GM18520 (cell line): ENCODE results near the gene FBXL16.
"Not testable (repeated sequence)": the region's sequence is repeated elsewhere in the genome, so short reads cannot be mapped to it uniquely, and the experiment has no call there.

ENCODE experiments used
- ATAC-seq: cut with Tn5 transposase; IDR thresholded peaks from one replicate; pipeline ENCODE4 v1.9.1; 2021; ENCODE audit not compliant: unreplicated experiment

The FBXL16 gene, protein sequence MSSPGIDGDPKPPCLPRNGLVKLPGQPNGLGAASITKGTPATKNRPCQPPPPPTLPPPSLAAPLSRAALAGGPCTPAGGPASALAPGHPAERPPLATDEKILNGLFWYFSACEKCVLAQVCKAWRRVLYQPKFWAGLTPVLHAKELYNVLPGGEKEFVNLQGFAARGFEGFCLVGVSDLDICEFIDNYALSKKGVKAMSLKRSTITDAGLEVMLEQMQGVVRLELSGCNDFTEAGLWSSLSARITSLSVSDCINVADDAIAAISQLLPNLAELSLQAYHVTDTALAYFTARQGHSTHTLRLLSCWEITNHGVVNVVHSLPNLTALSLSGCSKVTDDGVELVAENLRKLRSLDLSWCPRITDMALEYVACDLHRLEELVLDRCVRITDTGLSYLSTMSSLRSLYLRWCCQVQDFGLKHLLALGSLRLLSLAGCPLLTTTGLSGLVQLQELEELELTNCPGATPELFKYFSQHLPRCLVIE

DNA sequence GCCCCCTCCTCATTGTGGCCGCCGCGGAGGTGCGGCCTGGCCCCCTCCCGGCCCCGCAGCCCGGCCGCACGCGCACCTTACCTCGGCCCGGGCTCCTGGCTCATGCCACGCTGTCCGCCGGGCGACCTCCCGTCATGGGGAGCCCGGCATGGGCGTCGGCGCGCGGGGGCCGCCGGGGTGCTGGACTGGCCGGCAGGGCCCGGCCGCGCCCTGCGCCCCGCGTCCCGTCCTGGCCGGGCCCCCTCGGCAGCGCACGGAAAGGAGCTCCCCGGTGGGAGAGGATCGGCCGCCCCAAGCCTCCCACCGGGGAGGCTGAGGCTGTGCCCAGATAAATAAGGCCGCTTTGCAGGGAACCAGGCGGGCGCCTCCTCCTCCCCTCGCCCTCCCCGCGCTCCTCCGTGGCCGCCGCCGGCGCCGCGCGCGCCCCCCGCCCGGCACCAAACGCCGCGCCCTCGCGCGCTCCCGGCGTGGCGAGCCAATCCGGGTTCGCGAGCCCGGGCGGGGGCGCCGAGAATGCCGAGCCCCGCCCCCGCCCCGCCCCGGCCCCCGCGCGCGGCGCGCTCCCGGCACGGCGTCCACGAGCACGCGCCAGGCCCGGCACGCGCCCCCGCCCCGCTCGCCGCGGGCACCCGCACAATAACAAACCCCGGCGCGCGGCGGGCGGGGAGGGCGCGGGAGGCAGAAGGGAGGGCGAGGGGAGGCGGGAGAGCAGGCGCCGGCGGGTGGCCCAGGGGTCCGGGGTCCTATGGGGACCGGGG is at the start of gene FBXL16:
Gene FBXL16, minus strand, starts transcription at position 371 of the 758 bp plus-strand sequence. CDS start 8,396 bp downstream, outside the sequence.
- ATAC-seq = no peak

DNA sequence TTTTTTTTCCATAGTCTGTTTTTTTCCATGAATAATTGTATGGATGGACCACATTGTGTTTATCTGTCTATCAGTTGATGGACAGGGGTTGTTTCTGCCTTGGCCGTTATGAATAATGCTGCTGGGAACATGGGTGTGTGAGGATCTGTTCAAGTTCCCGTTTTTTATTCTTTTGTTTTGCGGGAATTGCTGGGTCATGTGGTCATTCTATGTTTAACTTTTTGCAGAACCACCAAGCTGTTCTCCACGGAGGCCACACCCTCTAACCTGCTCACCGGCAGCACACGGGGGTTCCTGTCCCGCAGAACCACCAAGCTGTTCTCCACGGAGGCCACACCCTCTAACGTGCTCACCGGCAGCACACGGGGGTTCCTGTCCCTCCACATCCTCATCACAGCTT is 49.1 kb upstream of the FBXL16 start:
- ATAC-seq = no peak

DNA sequence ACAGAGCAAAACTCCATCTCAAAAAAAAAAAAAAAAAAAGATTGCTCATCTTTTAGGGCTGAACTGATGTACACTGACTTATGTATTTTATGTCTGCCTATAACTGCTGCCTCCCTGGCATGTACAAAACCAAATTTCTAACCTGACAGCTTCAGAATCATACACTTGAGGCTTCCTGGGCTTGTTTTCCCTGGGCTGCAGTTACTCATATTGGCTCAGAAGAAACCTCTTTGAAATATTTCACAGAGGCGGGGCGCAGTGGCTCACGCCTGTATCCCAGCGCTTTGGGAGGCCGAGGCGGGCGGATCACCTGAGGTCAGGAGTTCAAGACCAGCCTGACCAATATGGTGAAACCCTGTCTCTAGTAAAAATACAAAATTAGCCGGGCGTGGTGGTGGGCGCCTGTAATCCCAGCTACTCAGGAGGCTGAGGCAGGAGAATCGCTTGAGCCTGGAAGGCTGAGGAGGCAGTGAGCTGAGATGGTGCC is 48.6 kb upstream of the FBXL16 start:
- ATAC-seq = not testable (repeated sequence)

DNA sequence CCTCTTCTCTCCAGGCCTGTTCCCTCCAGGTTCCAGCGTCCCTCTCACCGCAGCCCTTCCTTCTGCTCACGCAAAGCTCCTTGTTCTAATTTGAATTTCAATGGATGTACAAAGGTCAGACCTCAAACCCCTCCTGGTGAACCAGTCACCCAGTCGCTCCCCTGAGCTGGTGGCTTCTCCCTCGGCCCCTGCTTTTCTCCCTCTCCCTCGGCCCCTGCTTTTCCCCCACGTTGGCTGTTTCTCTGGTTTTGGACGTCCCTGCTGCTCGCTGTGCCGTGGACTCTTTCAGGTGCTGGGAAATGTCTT is 46.4 kb upstream of the FBXL16 start:
- no peak for ATAC-seq

DNA sequence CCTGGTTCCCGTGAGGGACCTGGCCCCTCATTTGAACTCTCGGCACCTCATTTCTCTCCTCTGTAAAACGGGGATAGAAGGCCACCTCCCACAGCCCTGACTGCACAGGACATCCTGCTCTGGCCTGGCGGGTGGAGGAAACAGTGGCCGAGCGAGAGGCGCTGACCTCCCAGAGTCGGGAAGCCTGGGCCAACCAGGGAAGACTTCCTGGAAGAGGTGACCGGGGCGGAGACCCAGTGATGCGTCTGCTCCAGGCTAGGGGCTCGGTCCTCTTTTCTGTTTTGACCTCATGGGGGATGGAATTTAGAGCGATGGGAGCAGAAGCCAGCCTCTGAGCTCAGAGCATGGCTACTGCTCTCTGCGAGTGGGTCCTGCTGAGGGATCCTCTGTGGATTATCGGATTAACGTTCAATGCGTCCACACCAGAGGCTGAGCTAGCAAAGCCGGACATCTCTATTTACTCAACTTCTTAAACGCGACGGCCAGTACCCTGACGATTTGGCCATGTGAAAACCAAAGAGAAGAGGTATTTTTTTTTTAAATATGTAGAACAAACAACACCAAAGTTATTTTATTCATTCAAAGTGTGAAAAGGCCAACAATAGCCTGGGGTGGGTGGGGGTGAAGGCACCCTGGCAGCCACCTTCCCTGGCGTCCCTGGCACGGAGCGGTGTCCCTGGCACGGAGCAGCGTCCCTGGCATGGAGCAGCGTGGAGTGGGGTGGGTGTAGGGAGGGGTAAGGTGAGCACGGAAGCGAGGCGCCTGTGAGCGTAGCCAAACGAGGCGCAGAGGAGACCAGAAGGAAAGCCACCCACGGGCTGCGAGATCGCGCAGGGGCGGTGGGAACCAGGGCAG is 45.8 kb upstream of the FBXL16 start:
- no peak for ATAC-seq

DNA sequence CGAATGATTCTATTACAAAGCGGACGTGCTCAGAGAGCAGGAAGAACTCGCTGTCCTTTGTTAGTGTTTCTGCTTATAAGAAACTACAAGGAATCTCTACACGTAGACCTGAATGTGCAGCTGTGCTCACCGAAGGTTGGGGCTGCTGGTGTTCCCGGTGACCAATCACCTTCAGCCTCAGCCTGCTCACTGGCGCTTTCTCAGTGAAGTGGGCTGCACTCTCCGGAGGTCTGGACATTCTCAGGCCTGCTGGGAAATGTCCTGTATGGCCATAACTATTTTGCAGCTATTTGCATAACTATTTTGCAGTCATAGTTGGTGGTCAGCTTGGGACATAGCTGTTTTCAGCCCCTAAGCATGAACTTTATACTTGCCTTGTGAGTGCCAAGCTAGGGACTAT is 44.9 kb upstream of the FBXL16 start:
- no peak for ATAC-seq

DNA sequence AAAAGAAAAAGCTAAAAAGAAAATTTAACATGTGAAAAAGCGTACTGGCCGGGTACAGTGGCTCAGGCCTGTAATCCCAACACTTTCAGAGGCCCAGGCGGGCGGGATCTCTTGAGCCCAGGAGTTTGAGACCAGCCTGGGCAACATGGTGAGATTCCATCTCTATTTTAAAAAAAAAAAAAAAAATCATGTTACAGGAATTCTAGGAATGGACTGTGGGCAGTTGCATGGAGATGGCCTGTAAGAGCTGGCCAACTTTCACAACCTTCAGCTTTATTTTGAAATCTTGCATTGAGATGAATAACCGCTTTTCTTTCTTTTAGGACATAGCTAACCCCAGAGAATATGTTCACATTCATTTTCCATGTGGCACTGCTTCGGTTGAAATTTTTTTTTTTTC is 43.4 kb upstream of the FBXL16 start:
- ATAC-seq = no peak

DNA sequence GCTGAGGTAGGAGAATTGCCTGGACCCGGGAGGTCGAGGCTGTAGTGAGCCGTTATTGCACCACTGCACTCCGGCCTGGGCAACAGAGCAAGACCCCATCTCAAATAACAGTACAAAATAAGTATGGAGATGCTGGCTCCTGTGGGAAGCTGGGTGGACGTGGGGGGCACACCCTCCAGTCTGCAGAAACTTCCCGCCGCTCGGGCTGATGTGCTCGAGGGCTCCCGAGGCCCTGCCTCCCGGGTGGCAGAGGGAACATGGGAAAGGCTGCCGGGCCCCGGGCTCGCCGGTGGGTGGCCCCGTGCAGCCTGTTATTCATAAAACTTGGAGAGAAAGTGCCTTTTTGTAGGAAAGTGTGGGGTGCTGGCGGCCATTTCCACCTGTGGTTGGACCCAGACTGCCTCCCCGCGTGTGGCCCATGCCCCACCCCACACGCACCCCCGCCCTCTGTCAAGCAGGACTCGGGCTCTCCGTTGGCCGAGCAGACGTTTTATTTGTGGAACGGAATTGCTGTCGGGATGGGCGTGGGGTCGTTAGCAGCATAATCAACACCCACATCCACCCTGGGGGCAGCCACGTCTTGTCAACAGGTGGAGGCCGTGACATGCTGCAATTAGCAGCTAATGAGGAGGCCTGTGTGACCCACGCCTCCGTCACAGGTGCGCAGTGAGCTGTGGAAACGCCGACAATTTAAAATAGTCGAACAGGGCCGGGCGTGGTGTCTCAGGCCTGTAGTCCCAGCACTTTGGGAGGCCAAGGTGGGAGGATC is 42.6 kb upstream of the FBXL16 start:
- no peak for ATAC-seq

DNA sequence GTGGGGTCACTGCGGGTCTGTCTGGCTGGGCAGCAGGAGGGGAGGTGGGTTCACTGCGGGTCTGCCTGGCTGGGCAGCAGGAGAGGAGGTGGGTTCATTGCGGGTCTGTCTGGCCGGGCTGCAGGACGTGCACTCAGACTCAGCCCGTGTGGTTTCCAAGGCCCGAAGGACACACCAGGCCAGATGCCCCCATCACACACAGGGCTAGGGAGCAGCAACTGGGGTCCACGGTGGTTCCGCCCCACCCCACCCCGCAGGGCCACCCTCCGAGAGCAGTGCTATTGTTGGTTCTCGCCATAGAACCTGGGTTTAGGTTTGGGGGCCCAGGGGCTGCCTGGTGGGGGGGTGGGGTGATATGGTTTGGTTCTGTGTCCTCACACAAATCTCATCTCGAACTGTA is 41.0 kb upstream of the FBXL16 start:
- ATAC-seq = no peak

DNA sequence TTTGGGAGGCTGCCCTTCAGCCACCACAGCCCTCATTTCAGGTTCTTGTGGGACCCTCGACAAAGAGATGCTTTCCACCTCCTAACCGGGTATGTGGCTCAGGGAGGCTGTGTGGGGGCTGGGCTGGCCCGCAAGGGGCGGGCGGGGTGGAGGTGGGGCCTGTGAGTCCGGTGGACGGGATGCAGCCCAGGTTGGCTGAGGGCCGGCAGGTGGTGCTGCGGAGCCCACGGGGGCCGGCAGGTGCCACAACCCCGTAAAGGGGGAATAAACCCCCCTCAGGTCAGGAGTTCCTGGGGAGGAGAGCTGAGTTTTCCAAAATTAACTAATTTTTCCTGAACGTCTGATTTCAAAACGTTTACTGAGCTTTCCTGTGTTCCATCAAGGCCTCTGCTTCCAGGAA is 40.1 kb upstream of the FBXL16 start:
- ATAC-seq = no peak

DNA sequence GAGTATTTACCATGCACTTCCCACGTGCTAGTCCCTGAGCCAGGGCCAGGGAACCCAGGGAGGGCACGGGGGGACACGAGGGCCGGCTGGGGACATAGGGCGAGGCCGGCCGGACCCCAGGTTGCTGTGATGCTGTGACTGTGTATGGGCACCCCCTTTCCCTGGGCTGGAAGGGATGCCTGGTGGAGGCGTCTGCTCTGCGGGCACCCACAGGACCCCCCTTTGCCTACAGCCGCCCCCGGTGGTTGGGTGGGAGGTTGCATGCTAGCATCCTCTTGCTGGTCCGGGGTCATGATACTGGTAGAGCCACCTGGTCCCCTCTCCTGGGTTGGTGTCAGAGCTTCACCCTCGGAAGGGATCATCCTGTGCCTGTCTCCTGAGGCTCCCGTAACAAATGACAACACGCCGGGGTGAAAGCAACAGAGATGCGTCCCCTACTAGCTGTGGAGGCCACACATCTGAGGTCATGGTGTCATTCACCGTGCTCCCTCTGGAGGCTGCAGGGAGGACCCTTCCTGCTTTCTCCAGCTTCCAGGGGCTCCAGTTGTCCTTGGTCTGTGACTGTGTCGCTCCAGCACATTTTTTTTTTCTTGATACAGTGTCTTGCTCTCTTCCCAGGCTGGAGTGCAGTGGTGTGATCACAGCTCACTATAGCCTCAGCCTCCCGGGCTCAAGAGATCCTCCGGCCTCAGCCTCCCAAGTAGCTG is 38.3 kb upstream of the FBXL16 start:
- ATAC-seq = no peak

DNA sequence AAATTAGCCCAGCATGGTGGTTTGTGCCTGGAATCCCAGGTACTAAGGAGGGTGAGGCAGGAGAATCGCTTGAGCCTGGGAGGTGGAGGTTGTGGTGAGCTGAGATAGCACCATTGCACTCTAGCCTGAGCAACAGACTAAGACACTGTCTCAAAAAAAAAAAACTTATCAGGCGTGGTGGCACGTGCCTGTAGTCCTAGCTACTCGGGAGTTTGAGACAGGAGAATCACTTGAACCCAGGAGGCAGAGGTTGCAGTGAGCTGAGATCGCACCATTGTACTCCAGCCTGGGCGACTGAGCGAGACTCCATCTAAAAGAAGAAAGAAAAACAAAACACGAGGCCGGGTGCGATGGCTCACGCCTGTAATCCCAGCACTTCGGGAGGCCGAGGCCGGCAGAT is 37.3 kb upstream of the FBXL16 start:
- not testable (repeated sequence) for ATAC-seq

DNA sequence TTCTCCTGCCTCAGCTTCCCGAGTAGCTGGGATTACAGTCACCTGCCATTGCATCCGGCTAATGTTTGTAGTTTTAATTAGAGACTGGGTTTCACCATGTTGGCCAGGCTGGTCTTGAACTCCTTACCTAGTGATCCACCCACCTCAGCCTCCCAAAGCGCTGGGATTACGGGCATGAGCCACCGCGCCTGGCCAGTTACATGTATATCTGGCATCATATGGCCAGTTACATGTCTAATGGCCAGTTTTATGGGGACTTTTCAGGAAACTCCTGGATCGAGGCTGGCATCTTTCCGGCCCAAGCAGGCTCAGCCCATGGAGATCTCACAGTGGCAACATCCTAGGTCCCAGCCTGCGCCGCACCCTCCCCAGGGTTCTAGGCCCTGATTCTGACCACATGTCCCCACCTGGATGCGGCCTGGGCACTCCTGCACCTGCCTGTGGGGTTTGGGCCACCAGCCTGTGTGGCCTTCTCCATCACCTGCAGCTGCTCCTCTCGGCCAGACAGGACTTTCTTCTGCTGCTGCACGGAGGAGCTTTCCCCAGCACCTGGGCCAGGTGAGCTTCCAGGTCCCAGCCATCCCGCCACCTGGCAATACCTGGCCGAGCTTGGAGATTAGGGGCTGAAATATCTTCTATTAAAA is 36.5 kb upstream of the FBXL16 start:
- ATAC-seq = no peak

DNA sequence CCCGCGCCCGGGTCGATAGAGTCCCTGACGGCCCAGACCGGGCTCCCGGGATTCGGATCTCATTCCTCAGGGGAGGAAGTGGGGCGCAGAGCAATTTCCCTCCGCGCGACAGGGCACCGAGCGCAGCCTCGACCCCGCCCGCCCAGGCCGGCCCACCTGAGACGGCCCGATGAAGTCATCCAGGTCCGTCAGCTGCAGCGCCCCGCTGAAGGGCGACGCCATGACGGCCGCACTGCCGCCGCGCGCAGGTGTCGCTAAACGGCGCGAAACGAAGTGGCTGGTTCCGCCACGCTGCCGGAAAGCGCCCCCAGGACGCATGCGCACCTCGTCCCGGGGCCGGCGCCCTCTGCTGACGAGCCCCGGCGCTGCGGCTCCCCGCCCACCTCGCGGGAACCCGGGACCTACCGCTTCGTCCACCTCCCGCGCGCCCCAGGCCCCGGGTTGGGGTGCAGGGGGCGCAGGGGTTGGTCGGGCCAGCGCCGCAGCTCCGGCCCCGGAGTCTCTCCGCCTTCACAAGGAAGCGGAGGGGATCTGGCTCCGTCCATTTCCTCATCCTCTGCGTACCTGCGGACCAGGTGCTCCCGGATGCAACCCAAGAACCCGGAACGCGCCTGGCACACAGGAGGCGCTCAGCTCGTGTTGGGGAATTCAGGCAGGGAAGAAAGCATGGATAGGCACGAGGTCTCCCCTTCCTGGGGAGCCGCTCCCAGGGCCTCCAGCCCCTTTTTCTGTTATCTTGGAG is 35.3 kb upstream of the FBXL16 start, which contains the start of gene CIAO3:
Gene CIAO3, minus strand, starts transcription at position 234 of the 742 bp plus-strand sequence. Its CDS starts 12 bp downstream, at position 222.
- ATAC-seq = peak; percentile 78

DNA sequence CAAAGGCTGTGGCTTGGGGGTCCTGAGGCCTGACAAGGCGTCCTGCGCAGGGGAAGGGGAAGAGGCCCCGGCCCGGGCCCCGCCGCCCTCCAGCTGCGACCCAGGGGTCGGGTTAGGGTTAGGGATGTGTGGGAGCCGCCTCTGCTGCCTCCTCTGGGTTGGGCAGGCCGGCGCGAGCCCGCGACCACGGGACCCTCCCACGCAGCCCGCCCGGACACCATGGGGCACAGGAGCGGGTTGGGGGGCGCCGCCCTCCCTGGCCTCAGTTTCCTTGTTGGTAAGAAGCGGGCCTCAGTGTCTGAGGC is 34.8 kb upstream of the FBXL16 start:
- no peak for ATAC-seq

DNA sequence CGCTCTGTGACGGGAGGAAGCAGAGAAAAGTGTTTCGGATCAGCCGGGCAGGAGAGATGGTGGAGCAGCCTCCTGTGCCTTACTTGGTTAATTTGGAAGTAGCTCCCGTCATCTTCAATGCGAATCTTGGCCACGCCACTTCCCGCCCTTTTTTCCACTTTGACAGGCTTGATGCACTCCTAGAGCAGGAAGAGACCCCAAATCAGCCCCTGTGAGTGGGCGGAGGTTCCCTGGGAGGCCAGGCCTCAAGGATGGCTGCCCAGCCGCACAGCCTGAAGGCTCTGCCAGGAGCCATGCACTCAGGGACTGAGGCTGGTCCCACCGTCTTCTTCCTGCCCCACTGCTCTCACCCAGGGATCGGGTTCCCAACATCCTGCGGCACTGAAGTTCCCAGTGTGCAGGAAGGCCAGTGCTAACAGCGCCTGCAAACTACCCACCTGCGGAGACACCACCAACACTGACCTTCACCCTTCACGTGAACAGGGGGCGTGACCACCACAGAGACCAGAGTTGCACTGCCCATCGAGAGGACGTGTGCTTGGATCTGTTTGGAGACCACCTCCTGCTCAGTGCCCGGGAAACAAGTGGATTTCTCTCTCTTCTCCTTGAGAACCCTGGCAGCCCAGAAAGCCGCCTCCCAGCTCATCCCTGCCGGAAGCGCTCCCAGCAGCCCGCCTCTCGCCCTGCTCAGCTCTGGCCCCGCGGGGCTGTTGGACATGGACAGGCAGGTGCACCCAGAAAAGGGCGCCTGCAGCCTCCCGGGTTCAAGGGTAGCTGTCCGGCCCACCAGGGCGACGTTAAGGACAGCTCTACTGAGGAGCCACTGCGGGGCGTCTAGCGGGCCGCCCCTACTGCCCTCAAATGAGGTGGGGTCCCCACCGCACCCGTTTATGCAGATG is 34.2 kb upstream of the FBXL16 start:
- no peak for ATAC-seq

DNA sequence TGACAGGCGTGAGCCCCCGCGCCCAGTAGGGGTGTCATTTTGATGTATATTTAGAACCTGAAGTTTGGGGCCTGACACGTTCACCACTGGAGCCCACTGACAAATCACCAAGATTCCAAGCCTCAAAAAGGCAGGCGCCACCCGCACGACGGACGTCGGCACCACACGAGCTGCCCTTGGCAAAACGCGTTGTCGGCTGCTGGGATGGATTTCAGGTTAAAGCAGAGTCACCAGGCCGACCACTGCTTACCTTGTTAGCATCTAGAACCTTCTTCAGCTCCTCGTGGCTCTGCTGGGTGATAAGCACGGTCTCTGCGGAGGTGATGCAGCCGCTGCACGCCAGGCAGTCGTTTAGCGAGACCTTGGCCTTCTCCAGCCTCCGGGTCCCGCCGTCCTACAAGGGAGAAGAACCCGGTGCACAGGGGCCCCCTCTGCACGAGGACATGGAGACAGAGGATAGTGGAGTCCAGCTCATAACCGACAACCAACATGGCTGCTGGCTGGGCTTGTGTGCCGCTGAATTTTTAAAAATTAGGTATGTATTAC is 31.4 kb upstream of the FBXL16 start:
- no peak for ATAC-seq
